IPS-18c (cell line): ENCODE measurements around the gene TLE1.

ENCODE experiments used
- H3K4me3 ChIP-seq: 2 replicates; pipeline ENCODE4 v1.7.0; 2013; ENCODE audit warnings: low read depth, mild to moderate bottlenecking, low read length, moderate library complexity; ENCODE audit not compliant: insufficient read depth
- H3K9me3 ChIP-seq: one replicate; pipeline ENCODE4 v1.6.1; 2013; ENCODE audit warnings: mild to moderate bottlenecking, low read length, moderate library complexity; ENCODE audit not compliant: control insufficient read depth, insufficient read depth

The TLE1 gene

GRCh38 chr9:81558091-81558830, 131.1 kb downstream of the TLE1 start:
- no peaks in the 10 kb centered on the region for H3K9me3 ChIP-seq
- no peak overlapping the region for H3K4me3 ChIP-seq

GRCh38 chr9:81557452-81558090, 131.8 kb downstream of the TLE1 start:
- no peak overlapping the region for H3K4me3 ChIP-seq
- H3K9me3 ChIP-seq = no peaks in the 10 kb centered on the region

GRCh38 chr9:81556923-81557322, 132.4 kb downstream of the TLE1 start:
- Histone ChIP-seq H3K9me3 (no peaks in the 10 kb centered on the region), H3K4me3 (no peak overlapping the region)

GRCh38 chr9:81552581-81552991, 136.8 kb downstream of the TLE1 start:
- Histone ChIP-seq H3K4me3 (no peak overlapping the region), H3K9me3 (no peaks in the 10 kb centered on the region)

GRCh38 chr9:81550207-81550583, 139.2 kb downstream of the TLE1 start:
- no peaks in the 10 kb centered on the region for H3K9me3 ChIP-seq
- no peak overlapping the region for H3K4me3 ChIP-seq

GRCh38 chr9:81549500-81550206, 139.7 kb downstream of the TLE1 start:
- no peaks in the 10 kb centered on the region for H3K9me3 ChIP-seq
- no peak overlapping the region for H3K4me3 ChIP-seq

- H3K4me3 ChIP-seq = no peak overlapping the region
- H3K9me3 ChIP-seq = no peaks in the 10 kb centered on the region
Measured at GRCh38 chr9:81548911-81549310, 140.4 kb downstream of the TLE1 start.

- H3K4me3 ChIP-seq = no peak overlapping the region
- no peaks in the 10 kb centered on the region for H3K9me3 ChIP-seq
Measured at GRCh38 chr9:81546489-81546888, 142.9 kb downstream of the TLE1 start.

- H3K4me3 ChIP-seq = no peak overlapping the region
- no peaks in the 10 kb centered on the region for H3K9me3 ChIP-seq
Measured at GRCh38 chr9:81543695-81544094, 145.7 kb downstream of the TLE1 start.

GRCh38 chr9:81542118-81542889, 147.0 kb downstream of the TLE1 start:
- Histone ChIP-seq H3K9me3 (no peaks in the 10 kb centered on the region), H3K4me3 (no peak overlapping the region)

GRCh38 chr9:81540142-81540710, 149.1 kb downstream of the TLE1 start:
- no peaks in the 10 kb centered on the region for H3K9me3 ChIP-seq
- H3K4me3 ChIP-seq = no peak overlapping the region

GRCh38 chr9:81539317-81539716, 150.0 kb downstream of the TLE1 start:
- H3K4me3 ChIP-seq = no peak overlapping the region
- no peaks in the 10 kb centered on the region for H3K9me3 ChIP-seq

GRCh38 chr9:81538890-81539289, 150.5 kb downstream of the TLE1 start:
- no peaks in the 10 kb centered on the region for H3K9me3 ChIP-seq
- no peak overlapping the region for H3K4me3 ChIP-seq

- Histone ChIP-seq H3K4me3 (no peak overlapping the region), H3K9me3 (no peaks in the 10 kb centered on the region)
Measured at GRCh38 chr9:81537964-81538363, 151.4 kb downstream of the TLE1 start.

GRCh38 chr9:81536242-81537025, 152.9 kb downstream of the TLE1 start:
- H3K4me3 ChIP-seq = no peak overlapping the region
- H3K9me3 ChIP-seq = no peaks in the 10 kb centered on the region

- Histone ChIP-seq H3K9me3 (no peaks in the 10 kb centered on the region), H3K4me3 (no peak overlapping the region)
Measured at GRCh38 chr9:81535542-81536241, 153.7 kb downstream of the TLE1 start.
